ENCODE measurements around the gene SNX21.
"Not testable (repeated sequence)": the region's sequence is repeated elsewhere in the genome, so short reads cannot be mapped to it uniquely, and the experiment has no call there.

GRCh38 chr20:45874104-45874481 lies 40.5 kb downstream of the SNX21 start:
- TF ChIP-seq ZNF140 (CRISPR knock-in tag; IDR thresholded peaks at IDR 0.05); MYC (IDR thresholded peaks at IDR 0.05; ENCODE audit: low read depth, low read length); MYC (CRISPR knock-in tag; IDR thresholded peaks at IDR 0.05; ENCODE audit: borderline replicate concordance, low read depth); ZSCAN29 (IDR thresholded peaks at IDR 0.05); TAF1 (IDR thresholded peaks at IDR 0.05; ENCODE audit: control insufficient read depth, extremely low read depth, insufficient read depth, low read length, severe bottlenecking): not testable (repeated sequence)
